Measurements from ENCODE around the gene ZNF791. TPM values are rescaled to one million over a fixed set of nuclear protein-coding genes. Genes with fewer than 3 reads are reported as not detected.

Gene ZNF791
- total and polyA plus RNA-seq, 10 donors, result 6.8 to 64.9 (median 30.9) TPM

GRCh38 chr19:12649941-12650340 lies 39.2 kb downstream of the ZNF791 start:
- Histone ChIP-seq H3K27me3 (replicated peaks in 1 of 7) (no peaks in the 10 kb centered on the region), H3K27ac (no peak overlapping the region), H3K4me3 (no peak overlapping the region), H3K4me1 (peaks cover 0 to 15% (median 9%) of the 10 kb centered on the region in 6 donors), H3K9me3 (no peaks in the 10 kb centered on the region), H3K36me3 (peaks cover 0 to 87% (median 15%) of the 10 kb centered on the region in 6 donors)
- DNase-seq, result no peak
- TF ChIP-seq CTCF (IDR thresholded peaks at IDR 0.05 in 8 of 11, conservative IDR thresholded peaks at IDR 0.05 in 3 of 11), result no peak
- TF ChIP-seq POLR2A (IDR thresholded peaks at IDR 0.05), result no peak
- TF ChIP-seq POLR2AphosphoS5 (IDR thresholded peaks at IDR 0.05), result no peak
- intact Hi-C loops (cut with DNase I; ENCODE audit: low total_unique reads), result no loop called here
- WGBS, 5 donors, result 93 to 97% (median 97%) methylated on average over 10 of the region's 10 CpGs

DNA sequence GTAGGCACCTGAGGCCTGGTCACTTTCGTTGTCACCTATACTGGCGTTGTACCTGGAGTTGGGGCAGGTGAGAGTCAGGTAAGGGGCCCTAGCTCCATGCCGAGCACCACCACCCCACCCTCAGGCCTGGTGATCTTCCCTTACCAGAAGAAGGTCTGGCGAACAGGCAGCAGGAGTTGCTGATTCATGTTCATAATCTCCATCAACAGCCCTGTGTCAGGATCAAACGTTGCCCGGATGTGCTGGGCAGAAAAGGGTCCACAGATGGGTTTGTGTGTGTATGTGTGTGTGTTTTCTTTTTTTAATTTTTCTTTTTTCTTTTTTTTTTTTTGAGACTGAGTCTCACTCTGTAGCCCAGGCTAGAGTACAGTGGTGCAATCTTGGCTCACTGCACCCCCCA lies 41.5 kb downstream of the ZNF791 start:
- Histone ChIP-seq H3K9me3 (no peaks in the 10 kb centered on the region), H3K27me3 (replicated peaks in 1 of 7) (no peaks in the 10 kb centered on the region), H3K4me3 (no peak overlapping the region), H3K36me3 (peaks cover 0 to 87% (median 36%) of the 10 kb centered on the region in 6 donors), H3K27ac (no peak overlapping the region), H3K4me1 (peaks cover 0 to 15% (median 9%) of the 10 kb centered on the region in 6 donors)
- intact Hi-C loops (cut with DNase I; ENCODE audit: low total_unique reads), result no loop called here
- peak; percentile 9 for DNase-seq
- WGBS, 5 donors, result 91 to 98% (median 96%) methylated on average over 6 of the region's 6 CpGs
- TF ChIP-seq POLR2AphosphoS5 (IDR thresholded peaks at IDR 0.05) (no peak), CTCF (IDR thresholded peaks at IDR 0.05 in 8 of 11, conservative IDR thresholded peaks at IDR 0.05 in 3 of 11) (no peak), POLR2A (IDR thresholded peaks at IDR 0.05) (no peak)

- no peaks in the 10 kb centered on the region for H3K27me3 ChIP-seq (replicated peaks in 1 of 7)
- intact Hi-C loops (cut with DNase I; ENCODE audit: low total_unique reads), result no loop called here
- H3K27ac ChIP-seq, result no peak overlapping the region
- H3K4me3 ChIP-seq, result no peak overlapping the region
- H3K4me1 ChIP-seq, result no peaks in the 10 kb centered on the region
- H3K36me3 ChIP-seq, result peaks cover 0 to 100% (median 68%) of the 10 kb centered on the region in 6 donors
- H3K9me3 ChIP-seq, result no peaks in the 10 kb centered on the region
- TF ChIP-seq POLR2AphosphoS5 (IDR thresholded peaks at IDR 0.05) (no peak), CTCF (IDR thresholded peaks at IDR 0.05 in 8 of 11, conservative IDR thresholded peaks at IDR 0.05 in 3 of 11) (no peak), POLR2A (IDR thresholded peaks at IDR 0.05) (no peak)
- WGBS, 5 donors, result 94 to 100% (median 96%) methylated on average over 8 of the region's 8 CpGs
- DNase-seq, result no peak
Observed at GRCh38 chr19:12655546-12655945, 44.8 kb downstream of the ZNF791 start.

DNA sequence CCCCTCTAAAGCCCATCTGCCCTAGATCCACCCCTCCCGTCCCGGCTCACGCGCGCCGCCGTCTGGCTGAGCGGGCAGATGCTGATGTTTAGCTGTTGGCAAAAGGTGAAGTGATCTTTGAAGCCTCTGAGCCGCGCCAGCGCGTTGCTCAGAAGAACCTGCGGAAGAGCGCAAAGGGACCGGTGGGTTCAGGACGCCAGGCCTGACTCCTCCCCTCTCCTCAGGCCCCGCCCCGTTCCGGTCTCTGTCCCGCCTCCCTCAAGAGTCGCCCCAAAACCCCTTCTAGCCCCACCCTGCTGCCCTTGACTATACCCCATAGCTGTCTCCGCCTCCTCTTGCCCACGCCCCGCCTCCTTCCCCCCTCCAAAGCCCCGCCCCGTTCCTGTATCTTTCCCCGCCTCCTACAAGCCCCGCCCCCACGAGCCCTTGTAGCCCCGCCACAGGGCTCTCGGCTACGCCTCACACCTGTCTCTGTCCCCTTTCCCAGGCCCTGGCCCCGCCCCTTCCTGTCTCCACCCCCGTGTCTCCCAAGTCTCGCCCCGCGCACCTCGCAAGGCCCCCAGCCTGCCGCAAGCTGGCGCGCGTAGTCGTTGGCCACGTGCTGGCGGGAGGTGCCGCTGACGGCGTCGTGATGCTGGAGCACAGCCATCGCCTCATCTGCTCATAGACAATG lies 46.3 kb downstream of the ZNF791 start:
- no peak for TF ChIP-seq CTCF (IDR thresholded peaks at IDR 0.05 in 8 of 11, conservative IDR thresholded peaks at IDR 0.05 in 3 of 11)
- TF ChIP-seq POLR2A (IDR thresholded peaks at IDR 0.05), result no peak
- 84 to 89% (median 88%) methylated on average over 47 to 50 of the region's 50 CpGs for WGBS, 5 donors
- no peaks in the 10 kb centered on the region for H3K27me3 ChIP-seq (replicated peaks in 1 of 7)
- no peak overlapping the region for H3K4me3 ChIP-seq
- H3K9me3 ChIP-seq, result no peaks in the 10 kb centered on the region
- H3K27ac ChIP-seq, result no peak overlapping the region
- intact Hi-C loops (cut with DNase I; ENCODE audit: low total_unique reads), result no loop called here
- no peak for DNase-seq
- H3K36me3 ChIP-seq, result peaks cover 0 to 100% (median 83%) of the 10 kb centered on the region in 6 donors
- H3K4me1 ChIP-seq, result no peaks in the 10 kb centered on the region
